Parathyroid adenoma (tissue), 2 donors: ENCODE data around the gene ECHS1.
"Not testable (repeated sequence)": the region's sequence is repeated elsewhere in the genome, so short reads cannot be mapped to it uniquely, and the experiment has no call there.

Source experiments
- H2AFZ ChIP-seq: fragments of 300-600 bp; sonication (generic); one replicate; pipeline ENCODE4 v1.7.0; 2017; ENCODE audit warnings: antibody characterized with exemption, mild to moderate bottlenecking
- H3K27ac ChIP-seq: fragments of 300-600 bp; sonication (generic); one replicate; pipeline ENCODE4 v1.7.0; 2017
- H3K27me3 ChIP-seq: fragments of 300-600 bp; sonication (generic); one replicate; pipeline ENCODE4 v1.7.0; 2017; ENCODE audit warnings: low read length; ENCODE audit not compliant: control insufficient read depth, insufficient read depth
- H3K36me3 ChIP-seq: fragments of 300-600 bp; sonication (generic); one replicate; pipeline ENCODE4 v1.7.0; 2017; ENCODE audit warnings: low read length; ENCODE audit not compliant: control insufficient read depth, insufficient read depth
- H3K4me1 ChIP-seq: fragments of 300-600 bp; sonication (generic); one replicate; pipeline ENCODE4 v1.7.0; 2017; ENCODE audit warnings: control low read depth
- H3K4me2 ChIP-seq: fragments of 300-600 bp; sonication (generic); one replicate; pipeline ENCODE4 v1.7.0; 2017; ENCODE audit warnings: low read length
- H3K4me3 ChIP-seq: fragments of 300-600 bp; sonication (generic); one replicate; pipeline ENCODE4 v1.7.0; 2017; ENCODE audit warnings: low read depth, low read length
- H3K79me2 ChIP-seq: fragments of 300-600 bp; sonication (generic); one replicate; pipeline ENCODE4 v1.7.0; 2017; ENCODE audit warnings: control low read depth
- H3K9ac ChIP-seq: fragments of 300-600 bp; sonication (generic); one replicate; pipeline ENCODE4 v1.7.0; 2017; ENCODE audit warnings: mild to moderate bottlenecking
- H3K9me3 ChIP-seq: fragments of 300-600 bp; sonication (generic); one replicate; pipeline ENCODE4 v1.7.0; 2017; ENCODE audit warnings: low read length; ENCODE audit not compliant: control insufficient read depth
- TF ChIP-seq, protein P1 (sequence below): fragments of 300-600 bp; sonication (generic); IDR thresholded peaks from one replicate; pipeline ENCODE4 v1.7.0; 2017; ENCODE audit warnings: antibody characterized with exemption, mild to moderate bottlenecking
- donor health status: primary hyperparathyroidism.

The ECHS1 gene

DNA sequence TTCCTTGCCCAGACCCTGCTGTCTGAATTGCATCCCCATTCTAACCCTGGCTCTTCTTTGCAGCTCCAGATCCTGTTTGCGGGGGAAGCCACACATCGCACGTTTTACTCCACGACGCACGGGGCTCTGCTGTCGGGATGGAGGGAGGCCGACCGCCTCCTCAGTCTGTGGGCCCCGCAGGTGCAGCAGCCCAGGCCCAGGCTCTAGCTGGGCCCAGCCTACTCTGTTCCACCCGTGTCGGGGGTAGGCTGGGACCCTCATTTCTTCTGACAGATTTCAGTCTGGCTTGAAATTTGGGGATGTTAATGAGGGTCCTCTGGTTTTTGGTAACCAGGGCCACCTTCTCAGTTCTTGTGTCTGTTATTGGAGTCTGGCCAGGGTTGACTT lies 18.1 kb upstream of the ECHS1 start:
- H3K36me3 ChIP-seq: no peaks in the 10 kb centered on the region
- no peaks in the 10 kb centered on the region for H3K27me3 ChIP-seq
- H3K4me1 ChIP-seq: peaks cover 2% of the 10 kb centered on the region
- no peak overlapping the region for H3K9ac ChIP-seq
- H3K4me2 ChIP-seq: no peak overlapping the region
- H3K27ac ChIP-seq: no peak overlapping the region
- H3K9me3 ChIP-seq: no peaks in the 10 kb centered on the region
- TF ChIP-seq, protein P1, sequence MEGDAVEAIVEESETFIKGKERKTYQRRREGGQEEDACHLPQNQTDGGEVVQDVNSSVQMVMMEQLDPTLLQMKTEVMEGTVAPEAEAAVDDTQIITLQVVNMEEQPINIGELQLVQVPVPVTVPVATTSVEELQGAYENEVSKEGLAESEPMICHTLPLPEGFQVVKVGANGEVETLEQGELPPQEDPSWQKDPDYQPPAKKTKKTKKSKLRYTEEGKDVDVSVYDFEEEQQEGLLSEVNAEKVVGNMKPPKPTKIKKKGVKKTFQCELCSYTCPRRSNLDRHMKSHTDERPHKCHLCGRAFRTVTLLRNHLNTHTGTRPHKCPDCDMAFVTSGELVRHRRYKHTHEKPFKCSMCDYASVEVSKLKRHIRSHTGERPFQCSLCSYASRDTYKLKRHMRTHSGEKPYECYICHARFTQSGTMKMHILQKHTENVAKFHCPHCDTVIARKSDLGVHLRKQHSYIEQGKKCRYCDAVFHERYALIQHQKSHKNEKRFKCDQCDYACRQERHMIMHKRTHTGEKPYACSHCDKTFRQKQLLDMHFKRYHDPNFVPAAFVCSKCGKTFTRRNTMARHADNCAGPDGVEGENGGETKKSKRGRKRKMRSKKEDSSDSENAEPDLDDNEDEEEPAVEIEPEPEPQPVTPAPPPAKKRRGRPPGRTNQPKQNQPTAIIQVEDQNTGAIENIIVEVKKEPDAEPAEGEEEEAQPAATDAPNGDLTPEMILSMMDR: no peak
- peaks cover 9% of the 10 kb centered on the region for H3K79me2 ChIP-seq
- H3K4me3 ChIP-seq: no peak overlapping the region
- H2AFZ ChIP-seq: no peak overlapping the region

DNA sequence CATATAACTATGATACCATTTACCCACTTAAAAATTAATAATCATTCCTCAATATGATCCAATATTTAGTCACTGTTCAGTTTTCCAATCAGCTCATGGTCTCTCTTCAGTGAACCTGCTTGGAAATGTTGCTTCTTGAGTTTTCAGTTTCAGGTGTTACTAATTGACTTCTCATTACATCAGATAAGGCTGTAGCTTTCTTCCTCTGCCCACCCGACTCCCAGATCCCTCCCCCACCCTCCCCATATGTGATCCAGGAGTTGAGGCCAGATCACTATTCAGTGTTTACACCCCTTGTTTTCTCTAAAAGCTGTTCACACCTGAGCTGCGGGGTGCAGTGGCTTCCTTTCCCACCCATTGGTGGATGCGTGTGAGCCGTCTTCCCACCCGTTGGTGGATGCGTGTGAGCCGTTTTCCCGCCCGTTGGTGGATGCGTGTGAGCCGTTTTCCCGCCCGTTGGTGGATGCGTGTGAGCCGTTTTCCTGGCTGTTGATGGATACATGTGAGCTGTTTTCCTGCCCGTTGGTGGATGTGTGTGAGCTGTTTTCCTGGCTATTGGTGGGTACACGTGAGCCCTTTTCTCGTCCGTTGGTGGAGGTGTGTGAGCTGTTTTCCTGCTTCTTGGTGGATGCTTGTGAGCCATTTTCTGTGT lies 17.6 kb upstream of the ECHS1 start:
- TF ChIP-seq, protein P1: no peak
- Histone ChIP-seq H3K27ac (no peak overlapping the region), H3K36me3 (no peaks in the 10 kb centered on the region), H3K9ac (no peak overlapping the region), H3K4me1 (peaks cover 2% of the 10 kb centered on the region), H3K79me2 (peaks cover 8% of the 10 kb centered on the region), H3K4me3 (no peak overlapping the region), H2AFZ (no peak overlapping the region), H3K4me2 (no peak overlapping the region), H3K27me3 (no peaks in the 10 kb centered on the region), H3K9me3 (no peaks in the 10 kb centered on the region)

DNA sequence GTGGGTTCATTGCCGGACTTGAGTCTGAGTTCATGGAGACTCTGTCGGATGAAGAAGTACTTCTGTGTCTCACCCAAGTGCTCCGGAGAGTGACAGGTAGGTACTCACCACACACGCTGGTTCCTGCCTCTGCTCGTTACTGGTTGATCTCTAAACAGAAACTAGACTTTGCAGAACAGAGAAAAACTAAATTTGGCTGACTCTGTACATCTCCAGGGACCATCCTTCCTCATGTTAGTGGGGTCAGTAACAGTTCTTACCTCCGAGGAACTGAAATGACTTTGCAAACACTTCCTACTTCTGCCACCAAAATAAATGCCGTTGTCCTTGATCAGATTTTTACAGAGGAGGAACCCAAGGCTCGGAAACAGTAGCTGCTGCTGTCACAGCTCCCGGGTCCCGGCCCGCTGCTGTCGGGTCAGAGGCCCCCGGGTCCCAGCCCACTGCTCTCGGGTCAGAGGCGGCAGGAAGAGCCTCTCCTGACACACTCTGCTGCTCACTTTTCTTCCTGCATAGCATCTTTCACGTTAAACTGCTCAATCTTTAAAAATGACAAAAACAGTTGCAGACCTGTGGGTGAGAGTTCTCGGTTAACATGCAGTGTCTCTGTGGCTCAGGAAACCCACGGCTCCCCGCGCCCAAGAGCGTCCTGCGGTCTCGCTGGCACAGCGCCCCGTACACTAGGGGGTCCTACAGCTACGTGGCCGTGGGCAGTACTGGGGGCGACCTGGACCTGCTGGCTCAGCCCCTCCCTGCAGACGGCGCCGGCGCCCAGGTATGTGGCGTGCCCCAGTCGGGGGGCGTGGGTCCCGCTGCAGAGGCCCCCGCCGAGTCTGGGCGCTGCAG lies 16.0 kb upstream of the ECHS1 start:
- Histone ChIP-seq H3K36me3 (no peaks in the 10 kb centered on the region), H3K4me3 (no peak overlapping the region), H3K4me2 (no peak overlapping the region), H3K9ac (no peak overlapping the region), H2AFZ (no peak overlapping the region), H3K4me1 (no peaks in the 10 kb centered on the region), H3K27me3 (no peaks in the 10 kb centered on the region), H3K79me2 (no peaks in the 10 kb centered on the region), H3K27ac (no peak overlapping the region), H3K9me3 (no peaks in the 10 kb centered on the region)
- TF ChIP-seq, protein P1: no peak

GRCh38 chr10:133388236-133388972 lies 15.2 kb upstream of the ECHS1 start:
- TF ChIP-seq, protein P1: no peak

GRCh38 chr10:133386951-133387350 lies 13.8 kb upstream of the ECHS1 start:
- not testable (repeated sequence) for H3K9me3 ChIP-seq, H3K27me3 ChIP-seq, H2AFZ ChIP-seq, H3K79me2 ChIP-seq, H3K9ac ChIP-seq, H3K36me3 ChIP-seq, H3K27ac ChIP-seq, H3K4me3 ChIP-seq, H3K4me2 ChIP-seq, H3K4me1 ChIP-seq

More at GRCh38 chr10:133388236-133388972, 15.2 kb upstream of the ECHS1 start:
- Histone ChIP-seq H3K9me3 (no peaks in the 10 kb centered on the region), H3K36me3 (no peaks in the 10 kb centered on the region), H3K27ac (no peak overlapping the region), H3K9ac (no peak overlapping the region), H3K4me3 (no peak overlapping the region), H3K4me2 (no peak overlapping the region), H3K79me2 (no peaks in the 10 kb centered on the region), H2AFZ (no peak overlapping the region), H3K27me3 (no peaks in the 10 kb centered on the region), H3K4me1 (no peaks in the 10 kb centered on the region)
